DMS 273 (cell line): ENCODE measurements around the gene UGT1A5.

Experiments
- DNase-seq: peaks from one replicate; lab custom pipeline; 2025; ENCODE audit not compliant: unreplicated experiment; lab: John Stamatoyannopoulos, UW

Gene UGT1A5

GRCh38 chr2:233822101-233822771 lies 109.5 kb downstream of the UGT1A5 start:
- DNase-seq = no peak
